Measurements from ENCODE around the gene NOS1.

DNA sequence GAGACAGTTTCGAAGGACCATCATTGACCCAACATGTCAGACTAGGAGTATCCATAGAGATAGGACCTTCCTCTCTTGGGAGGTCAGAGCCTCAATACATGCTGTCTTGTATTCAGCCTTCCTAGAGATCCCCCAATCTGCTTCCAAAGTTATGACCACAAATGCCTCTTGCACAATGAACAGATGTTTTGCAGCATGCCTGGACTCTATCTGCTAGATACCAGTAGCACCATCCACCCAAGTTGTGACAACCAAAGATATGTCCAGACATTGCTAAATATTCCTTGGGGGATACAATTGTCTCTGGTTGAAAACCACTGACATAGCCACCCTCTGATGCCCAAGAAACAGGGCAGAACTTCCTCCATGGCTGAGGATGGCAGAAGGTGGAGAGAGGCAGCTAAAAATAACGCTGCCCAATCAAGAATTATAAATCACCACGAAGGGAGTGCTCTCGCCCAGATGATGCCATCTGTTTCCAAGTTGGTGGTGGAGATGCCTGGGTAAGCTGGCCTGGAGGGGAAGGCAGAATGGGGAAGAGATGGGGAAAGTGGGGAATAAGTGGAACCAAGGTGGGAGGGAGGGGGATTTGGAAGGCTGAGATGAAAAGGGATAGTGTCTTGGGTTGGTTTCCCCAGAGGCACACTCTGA, 42.9 kb upstream of the NOS1 start:
- TF ChIP-seq EP300 (IDR thresholded peaks at IDR 0.05; ENCODE audit: low read depth), result no peak
- TF ChIP-seq, protein P1, sequence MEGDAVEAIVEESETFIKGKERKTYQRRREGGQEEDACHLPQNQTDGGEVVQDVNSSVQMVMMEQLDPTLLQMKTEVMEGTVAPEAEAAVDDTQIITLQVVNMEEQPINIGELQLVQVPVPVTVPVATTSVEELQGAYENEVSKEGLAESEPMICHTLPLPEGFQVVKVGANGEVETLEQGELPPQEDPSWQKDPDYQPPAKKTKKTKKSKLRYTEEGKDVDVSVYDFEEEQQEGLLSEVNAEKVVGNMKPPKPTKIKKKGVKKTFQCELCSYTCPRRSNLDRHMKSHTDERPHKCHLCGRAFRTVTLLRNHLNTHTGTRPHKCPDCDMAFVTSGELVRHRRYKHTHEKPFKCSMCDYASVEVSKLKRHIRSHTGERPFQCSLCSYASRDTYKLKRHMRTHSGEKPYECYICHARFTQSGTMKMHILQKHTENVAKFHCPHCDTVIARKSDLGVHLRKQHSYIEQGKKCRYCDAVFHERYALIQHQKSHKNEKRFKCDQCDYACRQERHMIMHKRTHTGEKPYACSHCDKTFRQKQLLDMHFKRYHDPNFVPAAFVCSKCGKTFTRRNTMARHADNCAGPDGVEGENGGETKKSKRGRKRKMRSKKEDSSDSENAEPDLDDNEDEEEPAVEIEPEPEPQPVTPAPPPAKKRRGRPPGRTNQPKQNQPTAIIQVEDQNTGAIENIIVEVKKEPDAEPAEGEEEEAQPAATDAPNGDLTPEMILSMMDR (IDR thresholded peaks at IDR 0.05), result no peak
- no peak for TF ChIP-seq POLR2AphosphoS5 (IDR thresholded peaks at IDR 0.05)

Measured in transverse colon (tissue), 4 donors.